ENCODE measurements around the gene SLC25A33. TPM values are rescaled to one million over a fixed set of nuclear protein-coding genes. Genes with fewer than 3 reads are reported as not detected.

SLC25A33 gene
- total RNA-seq, 1 donor from 2014 or later = 3.8 TPM

DNA sequence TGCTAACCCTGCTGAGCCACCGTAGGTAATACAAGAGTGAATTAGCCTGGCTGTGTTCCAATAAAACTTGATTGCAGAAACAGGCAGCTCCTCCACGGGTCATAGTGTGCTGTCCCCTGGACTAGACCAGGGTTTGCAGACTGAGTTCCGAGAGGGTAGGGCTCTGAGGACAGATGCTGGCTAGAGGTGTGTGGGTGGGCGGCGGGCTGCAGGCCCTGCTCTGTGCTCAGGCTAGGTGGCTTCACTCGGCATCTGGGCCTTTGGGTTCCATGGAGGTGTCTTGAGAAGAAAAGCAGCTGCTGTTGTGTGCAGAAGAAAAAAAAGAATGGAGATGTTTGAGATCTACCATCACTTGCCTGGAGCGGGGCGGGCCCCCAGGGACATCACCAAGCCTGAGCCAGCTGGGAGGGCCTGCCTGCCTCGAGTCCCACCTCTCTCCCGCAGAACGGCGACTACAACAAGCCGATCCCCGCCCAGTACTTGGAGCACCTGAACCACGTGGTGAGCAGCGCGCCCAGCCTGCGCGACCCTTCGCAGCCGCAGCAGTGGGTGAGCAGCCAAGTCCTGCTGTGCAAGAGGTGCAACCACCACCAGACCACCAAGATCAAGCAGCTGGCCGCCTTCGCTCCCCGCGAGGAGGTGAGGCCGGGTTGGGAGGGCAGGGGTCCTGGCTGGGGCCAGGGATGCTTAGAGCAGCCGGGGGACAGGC, 57.3 kb downstream of the SLC25A33 start:
- intact Hi-C loops (cut with micrococcal nuclease) = no loop called here
- ATAC-seq (peak; percentile 32), DNase-seq (no peak)

DNA sequence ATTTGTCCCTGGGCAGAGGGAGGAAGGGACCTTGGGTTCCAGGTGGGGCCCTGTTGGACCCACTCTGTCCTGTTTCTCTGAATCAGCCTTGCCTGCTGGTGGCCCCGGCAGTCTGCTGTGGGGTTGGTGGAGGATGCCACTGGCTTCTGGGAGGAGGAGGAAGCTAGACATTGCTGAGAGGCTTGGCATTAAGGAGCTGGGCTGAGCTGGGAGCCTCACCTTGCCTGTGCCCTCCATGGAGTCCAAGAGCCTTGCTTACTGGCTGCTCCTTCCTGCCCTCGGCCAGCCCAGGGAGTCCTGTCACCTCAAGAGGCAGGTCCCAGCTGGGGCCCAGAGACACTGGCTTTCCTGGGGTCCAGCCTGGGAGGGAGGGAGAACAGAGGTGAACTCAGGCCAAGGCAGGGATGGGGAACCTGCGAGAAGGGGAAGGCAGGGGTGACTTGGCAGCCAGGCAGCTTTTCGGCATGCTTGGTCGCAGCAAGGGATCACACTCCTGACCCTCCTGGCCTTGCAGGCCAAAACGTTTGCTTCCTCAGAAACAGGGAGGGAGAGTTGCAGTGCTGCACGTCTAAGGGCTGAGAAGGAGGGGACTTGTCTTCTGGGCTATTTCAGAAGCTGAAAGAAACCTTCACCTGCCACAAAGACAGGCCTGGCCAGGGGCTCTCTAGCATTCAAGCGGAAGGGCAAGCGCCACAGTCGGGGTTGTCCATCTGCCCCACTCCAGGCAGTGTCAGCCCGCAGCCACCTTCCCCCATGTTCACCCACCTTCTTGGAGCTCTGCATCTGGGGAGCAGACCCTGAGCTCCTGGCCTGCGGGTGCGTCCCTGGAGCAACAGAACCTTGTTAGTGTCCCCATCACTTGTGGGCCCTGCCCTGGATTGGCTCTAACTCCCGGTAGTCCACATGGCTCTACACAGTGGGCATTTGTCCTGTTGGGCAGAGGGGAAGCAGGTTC, 58.4 kb downstream of the SLC25A33 start:
- ATAC-seq (no peak), DNase-seq (no peak)
- intact Hi-C loops (cut with micrococcal nuclease) = no loop called here

DNA sequence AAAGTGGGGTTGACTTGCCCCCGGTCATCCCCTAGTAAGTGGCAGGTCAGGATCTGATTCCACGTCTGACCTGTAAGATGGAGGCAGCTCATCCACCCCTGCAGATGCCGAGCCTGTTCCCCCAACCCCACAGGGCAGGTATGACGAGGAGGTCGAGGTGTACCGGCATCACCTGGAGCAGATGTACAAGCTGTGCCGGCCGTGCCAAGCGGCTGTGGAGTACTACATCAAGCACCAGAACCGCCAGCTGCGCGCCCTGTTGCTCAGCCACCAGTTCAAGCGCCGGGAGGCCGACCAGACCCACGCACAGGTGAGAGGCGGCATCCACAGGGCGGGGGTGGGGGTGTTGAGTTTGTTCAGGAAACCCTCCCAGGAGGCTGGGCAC, 59.0 kb downstream of the SLC25A33 start:
- intact Hi-C loops (cut with micrococcal nuclease) = no loop called here
- DNase-seq (no peak), ATAC-seq (no peak)

DNA sequence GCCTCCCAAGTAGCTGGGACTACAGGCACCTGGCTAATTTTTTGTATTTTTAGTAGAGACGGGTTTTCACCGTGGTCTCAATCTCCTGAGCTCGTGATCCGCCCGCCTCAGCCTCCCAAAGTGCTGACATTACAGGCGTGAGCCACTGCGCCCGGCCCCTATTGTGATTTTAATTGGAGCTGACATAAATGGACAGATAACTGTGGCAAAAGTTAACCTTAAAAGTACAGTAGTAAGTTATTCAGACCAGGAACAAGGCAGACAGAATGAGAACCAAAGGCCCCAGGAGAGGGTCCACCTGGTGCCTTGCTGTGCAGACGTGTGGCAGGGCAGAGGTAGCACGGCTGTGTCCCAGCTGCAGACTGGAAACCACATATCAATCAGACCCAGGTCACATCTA, 60.5 kb downstream of the SLC25A33 start:
- intact Hi-C loops (cut with micrococcal nuclease) = no loop called here
- no peak for DNase-seq
- ATAC-seq = no peak

DNA sequence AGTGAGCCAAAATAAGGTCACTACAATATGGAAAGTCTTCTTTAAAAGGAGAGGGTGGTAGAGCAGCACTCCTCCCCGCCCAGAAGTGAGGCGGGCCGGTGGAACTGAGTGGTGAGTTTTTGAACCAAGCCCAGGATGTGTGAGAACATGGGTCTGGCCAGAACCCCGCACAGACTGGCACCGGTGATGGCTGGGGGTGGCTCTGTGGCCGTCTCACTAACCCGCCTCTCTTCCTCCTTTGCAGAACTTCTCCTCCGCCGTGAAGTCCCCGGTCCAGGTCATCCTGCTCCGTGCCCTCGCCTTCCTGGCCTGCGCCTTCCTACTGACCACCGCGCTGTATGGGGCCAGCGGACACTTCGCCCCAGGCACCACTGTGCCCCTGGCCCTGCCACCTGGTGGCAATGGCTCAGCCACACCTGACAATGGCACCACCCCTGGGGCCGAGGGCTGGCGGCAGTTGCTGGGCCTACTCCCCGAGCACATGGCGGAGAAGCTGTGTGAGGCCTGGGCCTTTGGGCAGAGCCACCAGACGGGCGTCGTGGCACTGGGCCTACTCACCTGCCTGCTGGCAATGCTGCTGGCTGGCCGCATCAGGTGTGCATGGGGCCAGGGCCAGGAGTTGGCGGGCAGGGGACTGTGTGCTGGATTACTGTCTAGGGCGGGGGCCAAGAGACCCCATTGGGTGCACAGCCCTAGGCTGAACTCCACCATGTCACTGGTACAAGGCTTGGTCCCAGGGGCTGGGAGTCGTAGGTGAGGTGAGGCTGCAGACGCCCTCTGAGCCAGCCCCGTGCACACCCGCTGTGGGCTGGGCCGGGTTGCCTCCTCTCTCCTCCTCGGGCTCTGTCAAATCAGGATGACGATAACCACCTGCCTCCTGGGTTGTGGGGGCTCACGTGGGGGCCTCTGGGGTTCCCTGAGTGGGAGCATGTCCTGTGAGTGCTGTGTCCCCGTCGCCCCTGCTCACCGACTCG, 61.9 kb downstream of the SLC25A33 start:
- no peak for DNase-seq
- ATAC-seq = no peak
- intact Hi-C loops (cut with micrococcal nuclease) = no loop called here

DNA sequence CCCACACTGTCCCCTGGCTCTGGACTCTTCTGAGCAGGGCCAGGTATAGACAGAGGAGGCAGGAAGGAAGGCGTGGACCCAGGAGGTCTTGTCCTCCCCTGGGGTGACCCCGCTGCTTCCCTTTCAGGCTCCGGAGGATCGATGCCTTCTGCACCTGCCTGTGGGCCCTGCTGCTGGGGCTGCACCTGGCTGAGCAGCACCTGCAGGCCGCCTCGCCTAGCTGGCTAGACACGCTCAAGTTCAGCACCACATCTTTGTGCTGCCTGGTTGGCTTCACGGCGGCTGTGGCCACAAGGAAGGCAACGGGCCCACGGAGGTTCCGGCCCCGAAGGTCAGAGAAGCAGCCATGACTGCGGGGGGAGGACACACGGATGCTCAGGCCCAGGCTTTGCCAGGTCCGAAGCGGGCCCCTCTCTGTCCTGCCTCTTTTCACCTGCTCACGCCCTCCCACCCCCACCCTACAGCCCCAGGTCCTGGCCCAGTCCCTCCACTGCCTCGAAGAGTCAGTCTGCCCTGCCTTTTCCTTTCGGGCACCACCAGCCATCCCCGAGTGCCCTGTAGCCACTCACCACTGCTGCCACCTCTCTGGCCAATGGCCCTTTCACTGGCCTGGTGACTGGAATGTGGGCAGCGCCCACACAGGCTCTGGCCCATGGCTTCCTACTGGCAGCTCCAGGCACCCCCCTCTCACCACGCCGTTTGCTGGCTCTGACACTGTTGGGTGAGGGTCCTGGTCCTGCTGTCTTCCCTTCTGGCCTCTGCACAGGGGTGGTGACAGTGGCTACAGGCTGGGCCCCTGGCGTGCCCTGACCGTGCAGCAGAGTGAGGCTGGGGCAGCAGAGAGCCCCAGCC, 62.9 kb downstream of the SLC25A33 start:
- DNase-seq (no peak), ATAC-seq (no peak)
- intact Hi-C loops (cut with micrococcal nuclease) = no loop called here

DNA sequence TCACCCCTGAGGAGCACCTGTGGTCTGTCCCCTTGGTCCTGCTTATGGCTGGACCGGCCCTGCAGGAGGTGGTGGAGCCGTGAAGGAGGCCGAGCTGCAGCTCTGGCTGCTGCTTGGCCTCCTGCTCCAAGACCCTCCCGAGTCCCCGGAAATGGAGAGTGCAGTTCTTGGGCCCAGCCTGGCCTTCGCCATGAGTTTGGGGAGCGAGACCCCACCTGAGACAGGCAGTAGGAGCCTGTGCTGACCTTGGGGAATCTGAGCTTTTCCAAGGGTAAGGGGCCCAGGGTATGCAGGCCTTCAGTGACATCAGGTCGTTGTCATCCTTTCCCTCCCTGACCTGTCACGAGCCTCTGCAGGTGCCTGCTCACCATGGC, 63.5 kb downstream of the SLC25A33 start:
- no peak for DNase-seq
- ATAC-seq = no peak
- intact Hi-C loops (cut with micrococcal nuclease) = no loop called here

DNA sequence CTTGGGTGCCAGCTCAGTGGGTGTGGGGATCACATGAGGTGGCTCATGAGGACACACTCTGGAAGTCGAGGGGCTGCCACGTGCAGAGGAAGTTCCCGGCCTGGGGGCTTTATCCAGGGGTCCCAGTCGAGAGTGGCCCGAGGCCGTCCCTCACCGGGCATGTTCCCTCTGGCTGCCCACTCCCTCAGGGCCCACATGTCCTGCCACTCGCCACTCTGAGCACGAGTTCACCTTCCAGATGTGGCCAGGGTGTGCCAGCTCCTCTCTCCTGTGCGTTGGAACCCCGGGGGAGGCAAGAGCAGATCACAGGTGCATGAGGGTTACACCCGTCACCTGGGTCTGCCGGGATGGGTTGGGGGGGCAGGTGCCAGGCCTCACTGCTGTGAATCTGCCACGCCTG, 64.0 kb downstream of the SLC25A33 start:
- ATAC-seq = no peak
- intact Hi-C loops (cut with micrococcal nuclease) = no loop called here
- DNase-seq = no peak

DNA sequence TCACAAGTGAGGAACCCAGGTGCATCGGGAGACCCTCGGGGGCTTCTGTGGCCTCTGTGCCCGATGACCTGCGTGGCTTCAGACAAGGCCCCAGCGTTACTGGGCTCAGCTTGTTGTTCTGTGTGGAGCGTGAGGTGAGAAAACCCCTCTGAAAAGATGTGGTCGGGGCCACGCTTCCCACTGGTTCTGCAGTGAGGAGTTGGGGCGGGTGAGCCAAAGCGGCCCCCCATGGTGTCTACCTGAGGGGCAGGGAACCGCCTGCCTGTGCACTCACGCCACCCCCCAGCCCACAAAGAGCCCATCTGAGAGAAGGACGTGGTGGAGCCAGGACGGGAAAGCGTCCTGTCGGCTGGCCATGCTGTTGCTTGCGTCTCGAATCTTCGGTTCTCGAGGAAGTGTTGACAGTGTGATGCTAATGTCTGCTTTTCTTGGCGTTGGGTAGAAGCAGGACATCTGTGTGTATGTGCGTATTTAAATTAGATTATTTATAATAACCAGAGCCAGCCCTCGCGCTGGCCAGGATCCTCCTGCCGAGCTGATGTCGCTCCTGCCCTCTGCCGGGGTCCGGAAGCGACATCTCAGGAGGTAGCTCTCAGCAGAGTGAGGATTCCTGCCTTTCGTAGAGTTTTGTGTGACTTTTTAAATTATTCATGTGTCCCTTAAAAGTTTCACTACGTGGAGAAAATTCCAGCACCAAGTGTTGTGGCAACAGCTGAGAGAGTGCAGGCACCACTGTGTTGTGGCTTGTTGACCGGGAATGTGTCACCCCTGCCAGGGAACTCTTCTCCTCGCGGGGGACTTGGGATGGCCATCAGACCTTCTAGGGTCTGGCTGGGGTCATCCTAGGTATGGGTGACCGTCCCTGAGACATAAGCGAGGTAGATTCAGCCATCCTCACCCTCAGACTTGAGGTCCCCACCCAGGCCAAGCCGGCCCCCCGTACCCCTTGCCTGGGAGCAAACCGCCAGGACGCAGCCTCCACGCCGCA, 64.8 kb downstream of the SLC25A33 start:
- intact Hi-C loops (cut with micrococcal nuclease) = no loop called here
- ATAC-seq = peak; percentile 4

DNA sequence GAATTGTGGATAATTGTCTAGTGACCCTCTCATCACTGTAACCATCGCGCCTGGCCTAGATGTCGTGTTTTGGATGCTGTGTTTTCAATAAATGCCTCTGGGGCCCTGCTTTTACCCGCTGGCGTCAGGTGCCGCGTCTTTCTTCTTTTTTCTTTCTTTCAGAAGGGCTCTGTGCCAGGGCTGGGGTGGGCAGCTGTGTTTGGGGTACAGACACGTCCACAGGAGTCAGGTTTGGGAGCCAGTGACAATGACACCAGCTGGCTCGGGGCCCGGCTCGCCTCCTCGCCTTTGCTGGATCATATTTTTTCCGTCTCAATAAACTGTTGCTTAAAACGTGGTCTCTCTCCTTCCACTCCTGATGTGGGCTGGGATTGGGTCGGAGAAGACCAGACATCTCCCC, 65.6 kb downstream of the SLC25A33 start:
- ATAC-seq (no peak), DNase-seq (no peak)

More for the DNA sequence above, 64.8 kb downstream of the SLC25A33 start:
- DNase-seq = no peak

DNA sequence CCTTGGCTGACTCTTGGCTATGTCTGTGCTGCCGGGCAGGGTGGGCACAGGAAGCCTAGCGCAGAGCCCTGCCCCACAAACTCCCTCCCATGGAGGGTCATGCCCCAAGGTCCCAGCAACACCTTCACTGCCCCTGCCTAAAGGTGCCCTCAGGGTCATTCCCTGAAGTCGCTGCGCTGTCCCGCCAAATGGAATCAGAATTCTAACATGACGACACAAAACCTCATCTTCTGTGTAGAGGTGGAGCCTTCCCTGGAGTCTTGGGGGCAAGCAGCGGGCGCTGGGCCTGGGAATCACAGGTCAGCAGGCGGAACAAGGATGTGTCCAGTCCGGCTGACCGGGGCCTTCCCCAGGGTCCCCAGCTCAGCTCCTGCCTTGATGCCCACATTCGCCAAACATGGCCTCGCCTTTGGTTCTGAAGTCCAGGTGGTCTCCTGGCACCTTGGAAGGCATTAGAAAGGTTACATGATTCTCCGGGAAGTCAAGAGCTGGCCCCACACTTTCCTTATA, 66.7 kb downstream of the SLC25A33 start:
- DNase-seq (no peak), ATAC-seq (no peak)
- intact Hi-C loops (cut with micrococcal nuclease) = no loop called here

More for the DNA sequence above, 65.6 kb downstream of the SLC25A33 start:
- intact Hi-C loops (cut with micrococcal nuclease) = no loop called here

DNA sequence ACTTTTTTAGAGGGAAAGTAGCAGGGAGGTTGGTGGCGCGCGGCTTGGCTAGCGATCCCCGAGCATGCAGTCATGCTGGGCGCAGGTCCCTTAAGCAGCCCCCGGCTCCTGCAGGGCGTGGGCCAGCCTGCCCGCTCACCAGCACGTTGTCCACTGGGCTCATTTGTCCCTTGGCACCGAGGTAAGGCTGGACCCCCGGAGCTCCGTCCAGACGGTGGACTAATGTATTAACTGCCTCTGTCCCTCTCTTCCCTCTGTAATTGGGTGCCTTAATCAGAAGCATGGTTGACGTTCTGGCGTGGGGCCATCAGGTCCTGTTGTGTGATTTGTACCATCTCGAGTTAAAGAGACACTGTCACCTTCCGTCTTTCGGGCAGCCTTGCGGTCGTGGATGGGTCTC, 67.2 kb downstream of the SLC25A33 start:
- intact Hi-C loops (cut with micrococcal nuclease) = no loop called here
- ATAC-seq = no peak
- peak; percentile 61 for DNase-seq

DNA sequence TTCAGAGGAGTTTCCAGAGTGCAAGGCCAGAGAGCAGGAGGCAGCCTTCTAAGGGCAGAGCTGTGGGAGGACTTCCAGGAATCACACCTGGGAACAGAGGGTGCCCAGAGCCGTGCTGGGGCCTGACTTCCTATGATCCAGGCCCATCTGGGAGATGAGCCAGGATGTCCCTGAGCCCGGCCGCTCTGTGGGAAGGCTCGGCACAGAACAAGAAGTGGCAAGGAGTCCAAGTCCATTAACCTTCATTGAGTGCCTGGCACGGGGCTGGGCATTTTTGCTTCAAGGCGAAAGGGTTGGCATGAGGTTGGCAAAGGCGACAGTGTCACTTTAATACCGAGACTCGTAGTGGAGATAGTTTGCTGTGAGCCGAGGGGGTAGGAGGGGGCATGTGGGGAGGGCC, 67.7 kb downstream of the SLC25A33 start:
- intact Hi-C loops (cut with micrococcal nuclease) = no loop called here
- DNase-seq = peak; percentile 75
- ATAC-seq = peak; percentile 81

DNA sequence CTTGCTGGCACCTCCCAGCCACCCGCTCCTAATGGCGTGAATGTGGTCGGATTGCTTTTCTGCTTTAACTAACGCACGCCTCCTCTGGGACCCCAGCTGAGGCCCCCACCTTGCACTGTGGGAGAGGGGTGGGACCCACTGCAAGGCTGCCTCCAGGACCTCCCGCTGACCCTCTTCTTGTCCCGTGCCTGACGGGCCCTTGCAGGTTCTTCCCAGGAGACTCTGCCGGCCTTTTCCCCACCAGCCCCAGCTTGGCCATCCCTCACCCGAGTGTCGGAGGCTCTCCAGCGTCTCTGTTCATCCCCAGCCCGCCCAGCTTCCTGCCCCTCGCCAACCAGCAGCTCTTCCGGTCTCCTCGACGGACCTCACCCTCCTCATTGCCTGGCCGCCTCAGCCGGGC, 68.1 kb downstream of the SLC25A33 start:
- no peak for DNase-seq
- intact Hi-C loops (cut with micrococcal nuclease) = no loop called here
- no peak for ATAC-seq

DNA sequence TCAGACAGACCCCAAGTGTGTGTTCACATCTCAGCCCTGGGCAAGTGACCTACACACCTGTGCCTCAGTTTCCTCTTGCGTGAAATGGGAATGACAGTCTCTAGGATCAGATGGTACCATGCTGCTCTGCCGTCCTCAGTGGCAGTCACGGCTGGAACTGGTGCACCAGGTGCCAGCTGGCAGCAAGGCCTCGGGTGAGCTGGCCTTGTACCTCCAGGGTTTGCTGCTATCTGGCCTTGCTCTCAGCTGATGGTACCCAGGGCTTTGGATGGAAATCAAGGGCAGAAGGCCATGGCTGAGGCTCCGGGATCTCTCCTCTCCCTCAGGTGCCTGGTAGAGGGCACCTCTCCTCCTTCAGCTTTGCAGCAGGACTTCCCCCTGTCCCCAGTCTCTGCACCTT, 70.7 kb downstream of the SLC25A33 start:
- ATAC-seq (peak; percentile 70), DNase-seq (peak; percentile 76)
- intact Hi-C loops (cut with micrococcal nuclease) = no loop called here

DNA sequence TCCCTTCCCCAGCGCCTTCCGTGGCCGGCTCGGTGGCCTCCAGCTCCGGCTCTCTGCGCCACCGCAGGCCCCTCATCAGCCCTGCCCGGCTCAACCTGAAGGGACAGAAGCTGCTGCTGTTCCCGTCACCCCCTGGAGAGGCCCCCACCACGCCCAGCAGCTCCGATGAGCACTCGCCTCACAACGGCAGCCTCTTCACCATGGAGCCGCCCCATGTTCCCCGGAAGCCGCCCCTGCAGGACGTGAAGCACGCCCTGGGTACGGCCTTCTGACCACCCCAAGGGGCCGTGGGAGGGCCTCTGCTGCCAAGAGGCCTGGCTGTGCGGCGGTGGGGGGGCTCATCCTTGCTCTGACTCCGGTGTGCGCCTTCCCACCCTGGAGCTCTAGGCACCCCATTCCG, 71.3 kb downstream of the SLC25A33 start:
- intact Hi-C loops (cut with micrococcal nuclease) = no loop called here
- ATAC-seq = no peak
- DNase-seq = no peak

DNA sequence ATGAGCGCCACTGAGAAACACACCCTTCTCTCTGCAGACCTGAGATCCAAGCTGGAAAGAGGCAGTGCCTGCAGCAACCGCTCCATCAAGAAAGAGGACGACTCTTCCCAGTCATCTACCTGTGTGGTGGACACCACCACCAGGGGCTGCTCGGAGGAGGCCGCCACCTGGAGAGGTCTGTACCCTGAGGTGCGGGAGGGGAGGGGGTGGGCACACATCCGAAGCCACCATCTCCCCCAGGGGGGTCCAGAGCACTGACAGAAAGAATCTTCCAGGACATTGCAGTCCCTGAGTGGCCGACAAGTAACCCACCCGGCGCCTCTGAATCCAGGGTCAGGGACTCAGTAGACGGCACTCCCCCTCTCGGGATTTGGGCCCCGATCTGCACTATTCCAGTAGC, 72.5 kb downstream of the SLC25A33 start:
- intact Hi-C loops (cut with micrococcal nuclease) = no loop called here
- ATAC-seq (no peak), DNase-seq (no peak)

Data from left ventricle myocardium superior (tissue), 1 donor.